Measurements from ENCODE around the gene BRD2. TPM values are rescaled to one million over a fixed set of nuclear protein-coding genes. Genes with fewer than 3 reads are reported as not detected.
A peak's percentile ranks its signal among the peaks of the same experiment; 100 is the strongest.

BRD2 gene
- total RNA-seq, 1 donor from 2014 or later, result 140 TPM

- no peaks in the 10 kb centered on the region for H3K9me3 ChIP-seq
- intact Hi-C loops (cut with DNase I), result loop anchor here (1.0 kb wide), 2 partner anchors 51 to 99 kb away; no protein-coding TSS in a partner anchor
- DNase-seq (ENCODE audit: low spot score in 2 of 2), result no peak
- no peak overlapping the region for H3K4me3 ChIP-seq
- TF ChIP-seq, protein P1, sequence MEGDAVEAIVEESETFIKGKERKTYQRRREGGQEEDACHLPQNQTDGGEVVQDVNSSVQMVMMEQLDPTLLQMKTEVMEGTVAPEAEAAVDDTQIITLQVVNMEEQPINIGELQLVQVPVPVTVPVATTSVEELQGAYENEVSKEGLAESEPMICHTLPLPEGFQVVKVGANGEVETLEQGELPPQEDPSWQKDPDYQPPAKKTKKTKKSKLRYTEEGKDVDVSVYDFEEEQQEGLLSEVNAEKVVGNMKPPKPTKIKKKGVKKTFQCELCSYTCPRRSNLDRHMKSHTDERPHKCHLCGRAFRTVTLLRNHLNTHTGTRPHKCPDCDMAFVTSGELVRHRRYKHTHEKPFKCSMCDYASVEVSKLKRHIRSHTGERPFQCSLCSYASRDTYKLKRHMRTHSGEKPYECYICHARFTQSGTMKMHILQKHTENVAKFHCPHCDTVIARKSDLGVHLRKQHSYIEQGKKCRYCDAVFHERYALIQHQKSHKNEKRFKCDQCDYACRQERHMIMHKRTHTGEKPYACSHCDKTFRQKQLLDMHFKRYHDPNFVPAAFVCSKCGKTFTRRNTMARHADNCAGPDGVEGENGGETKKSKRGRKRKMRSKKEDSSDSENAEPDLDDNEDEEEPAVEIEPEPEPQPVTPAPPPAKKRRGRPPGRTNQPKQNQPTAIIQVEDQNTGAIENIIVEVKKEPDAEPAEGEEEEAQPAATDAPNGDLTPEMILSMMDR (IDR thresholded peaks at IDR 0.05), result no peak
- no peaks in the 10 kb centered on the region for H3K27me3 ChIP-seq
- peaks cover 30 to 31% of the 10 kb centered on the region in 2 donors for H3K36me3 ChIP-seq
- H3K27ac ChIP-seq, result peak overlapping the region in 1 of 2 donors; percentile 18
- peaks cover 0 to 3% of the 10 kb centered on the region in 2 donors for H3K4me1 ChIP-seq
These were observed 15.7 kb downstream of the BRD2 start for GRCh38 chr6:32983964-32984621.

DNA sequence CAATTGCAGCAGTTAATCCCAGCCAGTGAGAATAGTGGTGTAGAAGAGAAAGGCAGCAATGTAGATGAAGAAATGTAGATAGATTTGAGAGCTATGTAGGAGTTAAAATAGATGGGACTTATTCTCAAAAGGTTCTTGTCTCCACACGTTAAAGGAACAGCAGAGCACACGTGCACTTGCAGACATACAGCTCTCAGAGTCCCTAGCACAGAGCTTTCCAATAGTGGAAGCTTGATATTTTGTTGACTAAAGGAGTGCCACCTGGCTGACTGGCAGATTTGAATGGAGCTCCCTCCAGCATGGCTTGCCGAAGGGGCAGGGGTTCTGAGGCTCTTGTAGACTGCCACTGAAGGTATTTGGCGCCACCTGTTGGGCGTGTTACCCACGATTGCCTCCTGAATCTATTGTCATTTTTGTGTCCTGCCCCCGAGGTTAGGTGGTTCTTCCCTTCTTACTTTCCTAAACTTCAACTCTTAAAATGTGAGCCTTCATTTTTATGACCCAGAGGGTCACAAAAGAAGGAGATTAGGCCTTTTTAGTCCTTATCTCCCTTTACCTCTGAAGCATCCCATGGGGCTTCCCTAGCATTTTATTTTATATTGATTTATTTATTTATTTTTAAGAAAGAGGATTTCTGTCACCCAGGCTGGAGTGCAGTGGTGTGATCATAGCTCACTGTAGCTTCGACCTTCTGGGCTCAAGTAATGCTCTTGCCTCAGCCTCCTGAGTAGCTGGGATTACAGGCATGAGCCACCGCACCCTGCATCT lies 16.4 kb downstream of the BRD2 start:
- TF ChIP-seq, protein P1 (IDR thresholded peaks at IDR 0.05), result peak; percentile 78 to 95 (median 89)
- no peaks in the 10 kb centered on the region for H3K27me3 ChIP-seq
- peaks cover 23 to 24% of the 10 kb centered on the region in 2 donors for H3K36me3 ChIP-seq
- peak overlapping the region in 1 of 2 donors; percentile 18 for H3K27ac ChIP-seq
- peaks cover 0 to 3% of the 10 kb centered on the region in 2 donors for H3K4me1 ChIP-seq
- no peak overlapping the region for H3K4me3 ChIP-seq
- intact Hi-C loops (cut with DNase I), result loop anchor here (1.0 kb wide), 2 partner anchors 52 to 100 kb away; no protein-coding TSS in a partner anchor
- DNase-seq (ENCODE audit: low spot score in 2 of 2), result peak; percentile 71 to 95
- H3K9me3 ChIP-seq, result no peaks in the 10 kb centered on the region

DNA sequence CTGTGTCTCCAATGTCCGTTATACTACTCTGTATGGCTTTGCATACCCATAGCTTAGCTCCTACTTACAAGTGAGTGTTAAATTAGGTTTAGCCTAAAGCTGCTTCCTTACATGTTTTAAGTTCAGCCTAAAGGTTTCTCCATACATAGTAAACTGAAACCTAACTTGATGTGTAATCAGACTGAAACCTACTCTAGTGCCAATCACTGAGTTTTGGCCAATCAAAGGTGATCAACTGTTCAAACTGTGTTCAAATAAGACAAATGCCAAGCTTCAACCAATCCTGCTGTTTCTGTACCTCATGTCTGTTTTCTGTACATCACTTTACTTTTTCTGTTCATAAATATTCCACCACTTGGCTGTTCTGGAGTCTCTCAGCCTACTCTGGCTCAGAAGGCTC lies 21.0 kb downstream of the BRD2 start:
- intact Hi-C loops (cut with DNase I), result no loop called here
- H3K9me3 ChIP-seq, result no peaks in the 10 kb centered on the region
- no peak overlapping the region for H3K4me3 ChIP-seq
- TF ChIP-seq, protein P1 (IDR thresholded peaks at IDR 0.05), result no peak
- no peak for DNase-seq (ENCODE audit: low spot score in 2 of 2)
- no peaks in the 10 kb centered on the region for H3K4me1 ChIP-seq
- no peaks in the 10 kb centered on the region for H3K36me3 ChIP-seq
- H3K27ac ChIP-seq, result no peak overlapping the region
- H3K27me3 ChIP-seq, result no peaks in the 10 kb centered on the region

DNA sequence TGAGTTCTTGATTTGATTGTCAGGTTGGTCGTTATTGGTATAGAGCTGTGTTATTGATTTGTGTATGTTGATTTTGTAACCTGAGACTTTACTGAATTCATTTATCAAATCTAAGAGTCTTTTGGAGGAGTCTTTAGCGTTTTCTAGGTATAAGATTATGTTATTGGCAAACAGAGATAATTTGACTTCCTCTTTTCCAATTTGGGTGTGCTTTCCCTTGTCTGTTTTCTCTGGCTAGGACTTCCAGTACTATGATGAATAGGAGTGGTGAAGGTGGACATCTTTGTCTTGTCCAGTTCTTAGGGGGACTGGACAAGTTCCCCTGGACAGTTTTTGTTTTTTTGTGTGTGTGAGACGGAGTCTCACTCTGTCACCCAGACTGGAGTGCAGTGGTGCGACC lies 23.6 kb downstream of the BRD2 start:
- DNase-seq (ENCODE audit: low spot score in 2 of 2), result no peak
- Histone ChIP-seq H3K27ac (no peak overlapping the region), H3K4me3 (no peak overlapping the region), H3K36me3 (no peaks in the 10 kb centered on the region), H3K27me3 (no peaks in the 10 kb centered on the region), H3K9me3 (no peaks in the 10 kb centered on the region), H3K4me1 (no peaks in the 10 kb centered on the region)
- intact Hi-C loops (cut with DNase I), result no loop called here
- TF ChIP-seq, protein P1 (IDR thresholded peaks at IDR 0.05), result no peak

GRCh38 chr6:32993363-32993973 lies 25.1 kb downstream of the BRD2 start:
- Histone ChIP-seq H3K4me3 (no peak overlapping the region), H3K27ac (no peak overlapping the region), H3K27me3 (no peaks in the 10 kb centered on the region), H3K4me1 (no peaks in the 10 kb centered on the region), H3K9me3 (no peaks in the 10 kb centered on the region), H3K36me3 (no peaks in the 10 kb centered on the region)
- intact Hi-C loops (cut with DNase I), result no loop called here
- TF ChIP-seq, protein P1 (IDR thresholded peaks at IDR 0.05), result no peak
- no peak for DNase-seq (ENCODE audit: low spot score in 2 of 2)
